SJCRH30 (cell line): ENCODE results near the gene TAGLN2. TPM values are rescaled to one million over a fixed set of nuclear protein-coding genes. Genes with fewer than 3 reads are reported as not detected.

ENCODE experiments used
- DNase-seq, 2 experiments: peaks; one replicate each; pipeline ENCODE4 v3.0.0-alpha.2; 2015 to 2020
- H3K27ac ChIP-seq: fragments of 250-450 bp; sonication (Bioruptor Pico); 2 replicates; pipeline ENCODE4 v1.5.1; 2020; ENCODE audit warnings: mild to moderate bottlenecking, moderate library complexity
- H3K27me3 ChIP-seq: fragments of 250-450 bp; sonication (Bioruptor Pico); 2 replicates; pipeline ENCODE4 v1.5.1; 2020; ENCODE audit warnings: mild to moderate bottlenecking, moderate library complexity
- H3K36me3 ChIP-seq: fragments of 250-450 bp; sonication (Bioruptor Pico); 2 replicates; pipeline ENCODE4 v1.5.1; 2020; ENCODE audit warnings: mild to moderate bottlenecking, moderate library complexity
- H3K4me1 ChIP-seq: fragments of 250-450 bp; sonication (Bioruptor Pico); 2 replicates; pipeline ENCODE4 v1.5.1; 2020; ENCODE audit warnings: mild to moderate bottlenecking, moderate library complexity
- H3K4me3 ChIP-seq: fragments of 250-450 bp; sonication (Bioruptor Pico); 2 replicates; pipeline ENCODE4 v1.5.1; 2020; ENCODE audit warnings: mild to moderate bottlenecking, moderate library complexity
- H3K9me3 ChIP-seq: fragments of 250-450 bp; sonication (Bioruptor Pico); replicated peaks from 2 replicates; pipeline ENCODE4 v1.5.1; 2020; ENCODE audit warnings: mild to moderate bottlenecking, moderate library complexity
- total RNA-seq: library from RNA; depleted of rRNA; stranded (reverse); fragments of >200 nt; shearing (Covaris generic); gene quantifications from 2 replicates; pipeline ENCODE4 v1.2.3, GENCODE V29; 2014; rRNA removed

Gene TAGLN2
- total RNA-seq = 82.6 and 85.4 TPM in 2 replicates

DNA sequence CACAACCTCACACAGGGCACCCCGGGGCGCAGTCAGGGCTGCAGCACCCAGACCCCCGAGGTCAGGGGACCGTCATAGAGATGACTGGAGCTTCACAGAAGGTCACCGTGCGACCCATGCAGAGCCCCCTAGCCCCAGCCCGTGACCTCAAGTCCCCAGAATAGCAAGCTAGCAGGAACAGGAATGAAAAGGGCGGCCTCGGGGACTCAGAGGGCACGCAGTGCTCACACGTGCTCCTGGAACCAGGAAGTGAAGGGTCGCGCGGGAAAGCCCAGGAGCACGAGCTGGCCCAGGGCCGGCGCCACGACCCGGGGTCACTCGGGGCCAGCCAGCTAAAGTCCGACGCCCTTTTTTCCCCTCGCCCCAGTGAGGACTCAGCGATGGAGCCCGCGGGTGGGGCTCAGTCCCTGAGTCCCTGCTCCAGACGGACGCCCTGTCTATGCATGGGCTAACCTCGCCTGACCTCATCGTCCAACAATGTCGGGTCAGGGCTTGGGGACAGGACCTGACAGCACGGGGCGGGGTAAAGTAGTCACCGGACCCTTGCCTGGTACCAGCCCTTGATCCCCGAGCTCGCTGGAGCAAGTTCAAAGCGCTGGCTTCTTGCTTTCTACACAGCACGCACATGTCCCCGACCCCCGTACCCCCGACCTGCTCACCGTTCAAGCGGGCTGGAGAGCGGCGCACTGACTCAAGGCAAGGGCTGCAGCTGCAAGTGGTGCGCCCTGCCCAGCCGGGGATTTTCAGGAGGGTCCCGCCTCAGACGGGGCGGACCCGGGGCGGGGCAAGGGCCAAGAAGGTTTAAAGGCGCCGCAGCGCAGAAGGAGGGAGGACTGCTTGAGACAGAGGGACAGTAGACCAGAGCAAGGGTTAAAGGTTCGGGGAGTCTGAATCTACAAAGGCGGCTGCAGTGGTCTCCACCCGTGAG lies at the start of gene TAGLN2:
TSS of gene TAGLN2 (minus strand) at position 717 of the 928 bp plus-strand sequence. CDS start 4,998 bp downstream, outside the sequence.
- peak; percentile 82 for DNase-seq
- Histone ChIP-seq H3K27ac (peak within 1 kb of the TSS; percentile 95), H3K4me1 (peaks cover 23% of the 10 kb centered on the region), H3K36me3 (peaks cover 1% of the 10 kb centered on the region; the same call in 1 of the 2 replicates), H3K4me3 (peak within 1 kb of the TSS; percentile 68), H3K27me3 (peaks cover 8% of the 10 kb centered on the region; the same call in 1 of the 2 replicates), H3K9me3 (no peaks in the 10 kb centered on the region)

DNA sequence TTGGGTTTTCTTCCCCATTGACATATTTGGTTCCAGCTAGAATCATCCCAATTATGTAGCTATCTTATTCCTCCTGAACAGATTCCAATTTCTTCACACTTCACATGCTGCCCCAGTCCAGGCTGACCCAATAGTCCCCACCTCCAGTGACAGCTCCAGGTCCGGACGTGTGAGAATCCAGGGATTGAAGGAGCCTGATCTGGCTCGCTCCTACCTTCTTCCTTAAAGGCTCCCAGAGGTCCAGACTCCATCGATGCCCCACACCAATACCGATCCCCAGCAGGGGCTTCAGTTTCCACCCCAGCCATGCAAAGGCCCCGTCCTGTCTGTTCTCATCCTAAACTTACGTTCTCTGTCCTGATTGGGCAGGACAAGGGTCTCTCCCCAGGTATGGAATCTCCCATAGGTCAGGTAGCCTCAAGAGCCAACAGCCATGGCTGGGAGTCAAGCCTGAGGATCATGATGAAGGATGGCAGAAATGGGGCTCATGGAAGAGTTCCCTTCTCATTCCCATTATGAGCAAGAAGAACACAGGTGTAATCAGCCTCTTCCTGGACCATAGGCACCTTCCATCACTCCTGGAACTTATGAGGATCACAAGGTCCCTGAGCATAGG lies 49.2 kb upstream of the TAGLN2 start:
- no peaks in the 10 kb centered on the region for H3K9me3 ChIP-seq
- DNase-seq = no peak
- no peak overlapping the region for H3K27ac ChIP-seq
- H3K36me3 ChIP-seq = no peaks in the 10 kb centered on the region
- no peak overlapping the region for H3K4me3 ChIP-seq
- H3K4me1 ChIP-seq = no peaks in the 10 kb centered on the region
- 0 out of 2 replicates have a peak, but pooled peaks cover 4% of the 10 kb centered on the region for H3K27me3 ChIP-seq

DNA sequence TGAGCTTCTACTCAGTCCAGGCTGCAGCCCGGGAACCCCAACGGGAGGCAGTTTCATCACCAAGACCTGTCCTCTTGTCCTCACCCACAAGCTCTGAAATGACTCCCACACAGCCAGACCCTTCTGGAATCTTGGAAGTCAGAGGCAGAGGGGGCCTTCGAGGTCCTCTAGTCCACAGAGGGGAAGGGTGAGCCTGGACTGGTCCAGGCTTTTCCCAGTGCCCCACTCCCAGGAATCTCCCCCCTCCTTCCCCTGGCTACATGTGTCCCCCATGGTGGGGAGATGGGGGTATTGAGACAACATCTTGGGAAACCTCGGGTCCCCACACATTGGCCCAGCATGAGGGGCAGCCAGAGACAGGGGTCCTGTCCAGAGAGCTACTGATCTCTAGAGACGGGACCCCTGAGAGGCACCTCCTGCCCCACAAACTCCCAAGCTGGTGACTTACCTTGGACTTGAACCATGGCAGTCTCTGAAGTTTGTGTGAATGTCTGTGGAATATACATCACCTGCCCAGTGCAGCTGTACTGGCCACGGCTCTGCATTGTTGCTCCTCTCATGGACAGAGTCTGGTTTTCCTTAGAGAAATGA lies 48.1 kb upstream of the TAGLN2 start:
- Histone ChIP-seq H3K27me3 (0 out of 2 replicates have a peak, but pooled peaks cover 4% of the 10 kb centered on the region), H3K4me3 (no peak overlapping the region), H3K9me3 (no peaks in the 10 kb centered on the region), H3K36me3 (no peaks in the 10 kb centered on the region), H3K4me1 (no peaks in the 10 kb centered on the region), H3K27ac (no peak overlapping the region)
- no peak for DNase-seq

DNA sequence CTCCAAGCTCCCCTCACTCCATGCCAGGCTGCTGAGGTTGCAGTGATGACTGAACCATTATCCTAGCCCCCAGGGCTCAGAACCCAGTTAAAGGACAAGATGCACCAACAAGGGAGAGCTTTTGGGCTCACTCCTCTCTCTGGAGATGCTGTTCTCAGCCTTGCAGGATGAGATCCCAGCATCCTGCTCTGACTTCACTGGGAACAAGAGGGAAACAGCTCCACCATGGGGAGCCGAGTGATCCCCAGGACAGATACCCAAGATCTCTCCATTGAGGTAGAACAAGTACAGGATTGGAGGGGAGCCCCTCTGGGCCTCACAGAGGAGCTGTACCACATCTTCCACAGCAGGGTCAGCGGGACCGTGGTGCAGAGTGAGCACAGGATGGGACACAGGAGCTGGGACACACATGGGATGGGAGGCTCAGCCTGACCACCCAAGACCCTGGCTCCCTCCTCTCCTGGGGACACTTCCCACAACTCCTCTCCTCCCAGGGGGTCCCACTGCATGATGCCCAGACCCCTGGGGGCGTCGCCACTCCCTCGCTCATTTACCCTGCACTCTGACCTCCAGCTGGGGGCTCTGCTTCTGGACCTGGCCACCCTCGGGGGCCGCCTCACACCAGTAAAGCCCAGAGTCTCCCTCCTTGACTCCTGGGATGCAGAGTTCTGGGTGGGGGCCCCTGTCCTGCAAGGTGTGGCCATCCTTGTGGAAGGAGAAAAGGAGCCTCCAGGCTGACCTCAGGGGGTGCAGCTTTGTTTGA lies 47.3 kb upstream of the TAGLN2 start:
- no peak for DNase-seq
- Histone ChIP-seq H3K4me3 (no peak overlapping the region), H3K9me3 (no peaks in the 10 kb centered on the region), H3K36me3 (no peaks in the 10 kb centered on the region), H3K27ac (no peak overlapping the region), H3K4me1 (no peaks in the 10 kb centered on the region), H3K27me3 (0 out of 2 replicates have a peak, but pooled peaks cover 4% of the 10 kb centered on the region)

DNA sequence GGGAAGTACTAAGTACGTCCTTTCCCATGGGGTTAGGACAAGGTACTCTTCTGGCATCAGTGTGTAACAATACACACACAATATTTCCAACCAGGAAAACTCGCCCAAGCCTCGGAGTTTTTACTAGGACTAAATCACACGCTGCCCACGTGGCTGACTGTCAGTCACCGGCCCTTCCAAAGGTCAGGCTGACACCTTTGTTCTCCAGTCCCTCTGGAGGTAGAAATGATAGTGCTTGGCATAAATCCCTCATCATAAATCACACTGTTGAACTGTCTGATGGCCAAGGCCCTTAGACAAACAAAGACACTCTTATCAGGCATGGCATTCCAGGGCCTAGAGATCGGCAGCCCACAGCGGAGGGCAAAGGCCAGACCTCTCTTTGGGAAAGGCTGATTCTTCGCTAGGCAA lies 45.6 kb upstream of the TAGLN2 start:
- no peaks in the 10 kb centered on the region for H3K9me3 ChIP-seq
- no peak overlapping the region for H3K27ac ChIP-seq
- H3K4me3 ChIP-seq = no peak overlapping the region
- no peaks in the 10 kb centered on the region for H3K36me3 ChIP-seq
- no peaks in the 10 kb centered on the region for H3K4me1 ChIP-seq
- DNase-seq = no peak
- 0 out of 2 replicates have a peak, but pooled peaks cover 4% of the 10 kb centered on the region for H3K27me3 ChIP-seq

DNA sequence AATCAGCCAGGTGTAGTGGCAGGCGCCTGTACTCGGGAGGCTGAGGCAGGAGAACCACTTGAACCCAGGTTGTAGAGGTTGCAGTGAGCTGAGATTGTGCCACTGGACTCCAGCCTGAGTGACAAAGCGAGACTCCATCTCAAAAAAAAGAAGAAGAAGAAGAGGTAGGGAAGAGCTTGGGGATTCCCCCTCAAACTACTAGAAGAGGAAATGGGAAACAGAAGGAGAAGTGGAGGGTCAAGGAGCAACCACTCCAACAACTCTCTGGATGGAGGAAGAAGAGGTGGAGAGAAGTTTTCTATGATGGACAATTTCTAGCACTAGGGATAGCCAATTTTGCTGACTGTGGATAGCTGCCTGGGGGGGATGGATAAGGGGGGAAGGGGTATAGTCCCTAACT lies 43.6 kb upstream of the TAGLN2 start:
- Histone ChIP-seq H3K4me1 (no peaks in the 10 kb centered on the region), H3K27me3 (peaks cover 4% of the 10 kb centered on the region; the same call in 1 of the 2 replicates), H3K4me3 (no peak overlapping the region), H3K9me3 (no peaks in the 10 kb centered on the region), H3K27ac (no peak overlapping the region), H3K36me3 (no peaks in the 10 kb centered on the region)
- DNase-seq = no peak

DNA sequence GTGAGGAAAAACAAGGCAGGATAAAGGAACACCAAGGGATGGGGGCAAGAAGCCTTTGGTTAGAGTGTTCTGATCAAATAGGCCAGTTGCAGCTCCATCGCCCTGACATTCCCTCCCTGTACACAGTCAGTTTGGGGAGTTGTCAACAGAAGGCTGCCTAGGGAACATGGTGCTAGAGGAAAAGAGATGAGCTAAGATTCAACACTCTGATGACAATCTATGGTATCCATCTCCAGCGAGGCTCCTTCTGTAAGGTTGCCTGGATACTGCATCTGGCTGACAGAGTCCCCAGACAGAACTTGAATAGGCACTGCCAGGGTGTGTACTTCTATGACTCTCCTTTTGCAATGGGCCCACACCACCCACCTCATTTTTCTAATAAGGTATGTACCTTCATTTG lies 40.0 kb upstream of the TAGLN2 start:
- Histone ChIP-seq H3K4me1 (no peaks in the 10 kb centered on the region), H3K9me3 (no peaks in the 10 kb centered on the region), H3K27me3 (peaks cover 3% of the 10 kb centered on the region; the same call in 1 of the 2 replicates), H3K36me3 (no peaks in the 10 kb centered on the region), H3K27ac (no peak overlapping the region), H3K4me3 (no peak overlapping the region)
- DNase-seq = no peak

DNA sequence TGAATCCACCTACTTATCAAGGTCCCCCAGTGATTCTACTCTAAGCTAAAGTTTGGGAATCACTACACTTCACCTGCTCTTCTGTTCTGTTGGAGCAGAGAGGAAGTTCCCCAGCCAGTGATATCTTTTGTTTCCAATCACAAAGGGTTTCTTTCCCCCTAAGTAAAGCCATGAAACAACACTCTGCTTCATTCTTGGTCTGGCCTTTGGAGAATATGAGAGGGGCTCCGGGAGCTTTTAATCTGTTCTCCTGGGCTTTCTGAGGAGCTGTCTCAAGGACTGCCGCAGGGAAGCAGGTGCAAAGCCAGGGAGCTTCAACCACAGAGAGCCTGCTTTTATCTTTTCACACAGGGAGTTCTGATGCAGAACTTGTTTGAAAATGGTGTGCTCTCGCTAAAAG lies 38.8 kb upstream of the TAGLN2 start:
- no peak overlapping the region for H3K4me3 ChIP-seq
- no peaks in the 10 kb centered on the region for H3K4me1 ChIP-seq
- no peaks in the 10 kb centered on the region for H3K9me3 ChIP-seq
- no peaks in the 10 kb centered on the region; the same call in 1 of the 2 replicates for H3K27me3 ChIP-seq
- H3K36me3 ChIP-seq = no peaks in the 10 kb centered on the region
- no peak for DNase-seq
- no peak overlapping the region for H3K27ac ChIP-seq

DNA sequence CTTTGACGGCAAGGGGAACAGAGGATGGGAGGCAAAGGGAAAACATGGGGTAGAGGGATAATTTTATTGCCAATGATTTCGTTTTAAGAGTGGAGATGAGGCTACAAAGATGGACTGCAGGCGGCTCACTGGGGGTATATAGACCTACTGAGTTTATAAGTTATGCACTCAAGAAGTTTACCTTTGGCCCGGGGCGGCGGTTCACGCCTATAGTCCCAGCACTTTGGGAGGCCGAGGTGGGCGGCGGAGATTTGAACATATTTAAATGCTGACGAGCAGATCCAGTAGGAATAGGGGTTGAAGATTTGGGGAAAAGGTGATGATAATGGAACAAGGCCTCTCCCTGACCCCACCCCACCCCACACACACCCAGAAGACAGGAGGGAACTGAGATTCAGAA lies 36.9 kb upstream of the TAGLN2 start:
- Histone ChIP-seq H3K4me3 (no peak overlapping the region), H3K9me3 (no peaks in the 10 kb centered on the region), H3K27ac (no peak overlapping the region), H3K36me3 (no peaks in the 10 kb centered on the region), H3K27me3 (no peaks in the 10 kb centered on the region; the same call in 1 of the 2 replicates), H3K4me1 (no peaks in the 10 kb centered on the region)
- DNase-seq = no peak

DNA sequence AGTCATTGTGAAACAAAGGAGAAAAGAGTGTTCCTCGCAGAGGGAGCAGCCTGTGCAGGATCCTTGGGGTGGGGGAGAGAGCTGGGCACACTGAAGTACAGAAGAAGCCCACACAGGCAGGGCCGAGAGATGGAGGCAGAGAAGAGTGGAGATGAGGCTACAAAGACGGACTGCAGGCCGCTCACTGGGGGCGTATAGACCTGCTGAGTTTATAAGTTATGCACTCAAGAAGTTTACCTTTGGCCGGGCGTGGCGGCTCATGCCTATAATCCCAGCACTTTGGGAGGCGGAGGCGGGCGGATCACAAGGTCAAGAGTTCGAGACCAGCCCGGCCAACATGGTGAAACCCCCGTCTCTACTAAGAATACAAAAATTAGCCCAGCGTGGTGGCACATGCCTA lies 36.3 kb upstream of the TAGLN2 start:
- no peaks in the 10 kb centered on the region for H3K36me3 ChIP-seq
- no peak for DNase-seq
- H3K4me3 ChIP-seq = no peak overlapping the region
- no peaks in the 10 kb centered on the region for H3K4me1 ChIP-seq
- H3K27ac ChIP-seq = no peak overlapping the region
- no peaks in the 10 kb centered on the region for H3K9me3 ChIP-seq
- H3K27me3 ChIP-seq = no peaks in the 10 kb centered on the region; the same call in 1 of the 2 replicates

DNA sequence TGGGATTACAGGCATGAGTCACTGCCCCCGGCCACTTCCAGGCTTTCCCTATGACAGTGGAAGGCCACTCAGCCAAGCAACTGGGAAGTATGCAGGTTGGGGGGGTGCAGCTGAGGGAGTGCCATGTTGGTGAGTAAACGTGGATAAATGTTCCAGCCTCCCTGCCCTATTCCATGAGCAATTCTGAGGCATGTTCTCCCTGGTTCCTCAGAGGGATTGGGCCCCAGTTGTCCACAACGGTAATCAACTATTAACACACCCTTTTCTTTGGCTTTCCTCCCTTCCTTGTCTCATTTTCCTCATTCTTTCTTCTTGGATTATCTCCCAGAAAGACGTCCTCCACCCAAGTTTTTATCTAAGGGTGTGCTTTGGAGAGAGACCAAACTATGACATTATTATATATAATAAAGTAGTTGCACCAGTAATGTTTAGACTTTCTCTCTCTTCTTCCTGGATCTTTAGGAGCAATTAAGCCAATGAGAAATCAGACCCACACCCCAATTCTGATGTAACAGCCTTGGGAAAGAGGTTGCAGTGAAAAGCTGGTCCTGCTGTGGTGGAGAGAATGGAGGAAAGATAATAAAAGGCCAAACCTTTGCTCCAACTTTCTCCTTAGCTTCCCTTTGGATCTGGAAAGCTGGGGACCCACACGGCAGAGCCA lies 35.5 kb upstream of the TAGLN2 start:
- no peaks in the 10 kb centered on the region for H3K4me1 ChIP-seq
- H3K27ac ChIP-seq = no peak overlapping the region
- no peak for DNase-seq
- H3K4me3 ChIP-seq = no peak overlapping the region
- H3K9me3 ChIP-seq = no peaks in the 10 kb centered on the region
- no peaks in the 10 kb centered on the region for H3K36me3 ChIP-seq
- no peaks in the 10 kb centered on the region; the same call in 1 of the 2 replicates for H3K27me3 ChIP-seq

DNA sequence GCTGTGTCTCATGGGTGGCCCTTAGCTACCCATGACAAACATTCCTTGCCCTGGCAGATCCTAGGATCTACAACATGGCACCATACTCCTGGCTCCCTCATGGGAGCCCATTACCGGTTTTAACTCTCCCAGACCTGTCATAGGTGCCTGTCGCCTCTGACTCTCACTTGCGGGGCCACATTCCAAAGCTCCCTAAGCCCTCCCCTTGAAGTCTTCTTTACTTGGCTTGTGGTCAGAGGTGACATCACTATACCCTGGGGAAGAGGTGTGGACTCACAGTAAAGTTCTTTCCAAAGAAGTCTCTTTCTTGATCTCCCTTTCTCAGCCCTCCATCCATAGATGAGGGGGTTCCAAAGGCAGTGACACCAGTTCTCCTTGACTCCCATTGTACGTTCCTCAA lies 34.1 kb upstream of the TAGLN2 start:
- no peak overlapping the region for H3K4me3 ChIP-seq
- no peaks in the 10 kb centered on the region for H3K36me3 ChIP-seq
- no peak for DNase-seq
- H3K9me3 ChIP-seq = no peaks in the 10 kb centered on the region
- H3K4me1 ChIP-seq = no peaks in the 10 kb centered on the region
- no peak overlapping the region for H3K27ac ChIP-seq
- no peaks in the 10 kb centered on the region; the same call in 1 of the 2 replicates for H3K27me3 ChIP-seq

DNA sequence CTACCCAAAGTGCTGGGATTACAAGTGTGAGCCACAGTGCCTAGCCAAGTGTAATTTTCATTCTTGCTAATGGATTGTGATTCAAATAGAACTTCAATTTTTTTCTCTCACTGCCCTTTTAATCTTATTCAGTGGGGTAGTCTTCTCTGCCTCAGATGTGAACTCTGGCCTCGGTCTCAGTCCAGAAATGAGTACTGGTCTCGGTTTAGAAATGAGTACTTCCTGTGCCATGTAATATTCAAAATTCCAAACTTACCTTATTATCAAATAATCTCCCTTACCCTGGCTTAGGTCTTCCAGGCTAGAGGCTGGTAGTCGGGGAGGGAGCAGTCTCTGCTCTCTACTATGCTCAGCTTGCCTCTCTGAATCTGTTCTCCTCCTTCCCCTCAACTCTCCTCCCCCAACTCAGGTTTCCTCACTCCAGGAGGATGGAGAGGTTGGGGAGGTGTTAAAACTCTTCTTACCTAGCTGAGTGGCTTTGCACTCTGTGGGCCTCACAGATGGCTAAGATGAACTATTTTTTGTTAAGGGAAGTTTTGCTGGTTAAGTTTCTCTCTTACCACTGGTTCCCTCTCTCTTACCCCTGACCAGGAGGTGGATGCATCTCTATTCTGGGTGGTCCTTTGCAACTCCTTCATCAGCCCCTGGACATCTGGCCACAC lies 33.5 kb upstream of the TAGLN2 start:
- Histone ChIP-seq H3K9me3 (no peaks in the 10 kb centered on the region), H3K4me3 (no peak overlapping the region), H3K36me3 (no peaks in the 10 kb centered on the region), H3K27ac (no peak overlapping the region), H3K27me3 (no peaks in the 10 kb centered on the region), H3K4me1 (no peaks in the 10 kb centered on the region)
- DNase-seq = no peak
